ENCODE results near the gene PTPRJ.

DNA sequence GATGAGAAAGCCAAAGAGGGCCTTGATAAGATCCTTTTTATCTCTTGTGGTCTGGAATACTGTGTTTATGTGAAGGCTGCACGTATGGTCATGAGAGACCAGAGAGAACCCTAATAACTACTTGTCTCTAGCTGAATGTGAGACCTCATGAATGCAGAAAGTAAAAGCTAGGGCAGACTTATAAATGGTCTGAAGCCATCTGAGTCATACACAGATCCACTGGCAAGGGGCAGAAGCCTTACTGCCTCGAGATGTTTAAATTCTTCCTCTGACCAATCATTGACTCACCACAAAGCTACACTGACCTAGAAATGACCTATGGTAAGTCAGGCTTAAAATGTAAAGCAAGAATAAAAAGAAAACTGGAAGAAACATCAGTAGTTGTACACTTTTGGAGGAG, 213.5 kb downstream of the PTPRJ start:
- TF ChIP-seq EZH2 (IDR thresholded peaks at IDR 0.05; ENCODE audit: borderline replicate concordance, low read depth, low read length, poor library complexity, severe bottlenecking) = no peak
- TF ChIP-seq, protein P1, sequence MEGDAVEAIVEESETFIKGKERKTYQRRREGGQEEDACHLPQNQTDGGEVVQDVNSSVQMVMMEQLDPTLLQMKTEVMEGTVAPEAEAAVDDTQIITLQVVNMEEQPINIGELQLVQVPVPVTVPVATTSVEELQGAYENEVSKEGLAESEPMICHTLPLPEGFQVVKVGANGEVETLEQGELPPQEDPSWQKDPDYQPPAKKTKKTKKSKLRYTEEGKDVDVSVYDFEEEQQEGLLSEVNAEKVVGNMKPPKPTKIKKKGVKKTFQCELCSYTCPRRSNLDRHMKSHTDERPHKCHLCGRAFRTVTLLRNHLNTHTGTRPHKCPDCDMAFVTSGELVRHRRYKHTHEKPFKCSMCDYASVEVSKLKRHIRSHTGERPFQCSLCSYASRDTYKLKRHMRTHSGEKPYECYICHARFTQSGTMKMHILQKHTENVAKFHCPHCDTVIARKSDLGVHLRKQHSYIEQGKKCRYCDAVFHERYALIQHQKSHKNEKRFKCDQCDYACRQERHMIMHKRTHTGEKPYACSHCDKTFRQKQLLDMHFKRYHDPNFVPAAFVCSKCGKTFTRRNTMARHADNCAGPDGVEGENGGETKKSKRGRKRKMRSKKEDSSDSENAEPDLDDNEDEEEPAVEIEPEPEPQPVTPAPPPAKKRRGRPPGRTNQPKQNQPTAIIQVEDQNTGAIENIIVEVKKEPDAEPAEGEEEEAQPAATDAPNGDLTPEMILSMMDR (conservative IDR thresholded peaks at IDR 0.05; ENCODE audit: low read depth, low read length) = no peak

Data from A673 (cell line).